Measurements from ENCODE around the gene TFDP1. TPM values are rescaled to one million over a fixed set of nuclear protein-coding genes. Genes with fewer than 3 reads are reported as not detected.

The TFDP1 gene
- total RNA-seq, 1 donor from 2014 or later = 72.9 TPM

GRCh38 chr13:113633485-113633873 is 48.9 kb downstream of the TFDP1 start:
- DNase-seq (ENCODE audit: low read depth) = no peak

- DNase-seq (ENCODE audit: low read depth) = no peak
Observed at GRCh38 chr13:113634279-113635047, 49.9 kb downstream of the TFDP1 start.

GRCh38 chr13:113635048-113635420 is 50.5 kb downstream of the TFDP1 start:
- DNase-seq (ENCODE audit: low read depth) = no peak

- DNase-seq (ENCODE audit: low read depth) = no peak
Observed at GRCh38 chr13:113635709-113636108, 51.2 kb downstream of the TFDP1 start.

GRCh38 chr13:113636266-113636963 is 51.9 kb downstream of the TFDP1 start:
- DNase-seq (ENCODE audit: low read depth) = no peak

- DNase-seq (ENCODE audit: low read depth) = no peak
Observed at GRCh38 chr13:113637262-113638160, 53.0 kb downstream of the TFDP1 start.

GRCh38 chr13:113638173-113638746 is 53.7 kb downstream of the TFDP1 start:
- DNase-seq (ENCODE audit: low read depth) = no peak

- no peak for DNase-seq (ENCODE audit: low read depth)
Observed at GRCh38 chr13:113638806-113639205, 54.3 kb downstream of the TFDP1 start.

- DNase-seq (ENCODE audit: low read depth) = no peak
Observed at GRCh38 chr13:113639616-113640262, 55.2 kb downstream of the TFDP1 start.

GRCh38 chr13:113641426-113641825 is 56.9 kb downstream of the TFDP1 start:
- no peak for DNase-seq (ENCODE audit: low read depth)

GRCh38 chr13:113642563-113642962 is 58.0 kb downstream of the TFDP1 start:
- no peak for DNase-seq (ENCODE audit: low read depth)

- peak; percentile 86 for DNase-seq (ENCODE audit: low read depth)
Observed at GRCh38 chr13:113643593-113643992, 59.0 kb downstream of the TFDP1 start.

- no peak for DNase-seq (ENCODE audit: low read depth)
Observed at GRCh38 chr13:113644800-113645199, 60.2 kb downstream of the TFDP1 start.

- DNase-seq (ENCODE audit: low read depth) = no peak
Observed at GRCh38 chr13:113645329-113645728, 60.8 kb downstream of the TFDP1 start.

GRCh38 chr13:113646376-113646775 is 61.8 kb downstream of the TFDP1 start:
- no peak for DNase-seq (ENCODE audit: low read depth)

GRCh38 chr13:113646921-113647340 is 62.4 kb downstream of the TFDP1 start:
- no peak for DNase-seq (ENCODE audit: low read depth)

GRCh38 chr13:113647351-113648215 is 63.0 kb downstream of the TFDP1 start:
- peak; percentile 84 for DNase-seq (ENCODE audit: low read depth)

GRCh38 chr13:113648216-113648610 is 63.7 kb downstream of the TFDP1 start:
- DNase-seq (ENCODE audit: low read depth) = no peak

- no peak for DNase-seq (ENCODE audit: low read depth)
Observed at GRCh38 chr13:113649212-113649611, 64.7 kb downstream of the TFDP1 start.

- DNase-seq (ENCODE audit: low read depth) = peak; percentile 11
Observed at GRCh38 chr13:113650275-113650674, 65.7 kb downstream of the TFDP1 start.
